Ovary (tissue), 9 donors: Measurements from ENCODE around the gene CHERP. TPM values are rescaled to one million over a fixed set of nuclear protein-coding genes. Genes with fewer than 3 reads are reported as not detected.

ENCODE experiments used
- DNase-seq, 5 donors: peaks; one replicate each; pipeline ENCODE4 v3.0.0-alpha.2; 2019 to 2020
- H3K27ac ChIP-seq, 2 donors: fragments of 200-600 bp; one replicate each; pipeline versions ENCODE4 v1.5.1 to v1.8.0; 2019 to 2022
- H3K27me3 ChIP-seq: fragments of 200-600 bp; one replicate; pipeline ENCODE4 v1.8.0; 2022
- H3K36me3 ChIP-seq: fragments of 200-600 bp; sonication (generic); one replicate; pipeline ENCODE4 v1.5.1; 2019
- H3K4me1 ChIP-seq: one replicate; pipeline ENCODE4 v1.8.1; 2013; ENCODE audit warnings: mild to moderate bottlenecking, moderate library complexity; ENCODE audit not compliant: insufficient read depth
- H3K4me3 ChIP-seq: fragments of 200-600 bp; sonication (generic); one replicate; pipeline ENCODE4 v1.5.1; 2017
- H3K9me3 ChIP-seq, 2 donors: fragments of 200-600 bp in 1 of 2; sonication (generic) in 1 of 2; one replicate each; pipeline versions ENCODE4 v1.5.1 to v1.8.1; 2013 to 2019; ENCODE audit warnings: mild to moderate bottlenecking in 1 of 2, moderate library complexity in 1 of 2
- EP300 ChIP-seq: sonication (generic); formaldehyde crosslinking; IDR thresholded peaks from one replicate; pipeline ENCODE4 v1.6.1; 2017; ENCODE audit warnings: antibody characterized with exemption
- POLR2A ChIP-seq: fragments of 450-650 bp; IDR thresholded peaks from one replicate; pipeline ENCODE4 v1.6.1; 2017; ENCODE audit warnings: antibody characterized with exemption, mild to moderate bottlenecking, moderate library complexity
- WGBS, 3 donors: extraction: QIAGEN DNeasy Blood & Tissue Kit in 1 of 3; methylation state at CpG; one replicate each; pipeline versions ENCODE4 v1.1.5 to v1.1.7; 2013 to 2017; 5-methylcytosine and 5-hydroxymethylcytosine counted together
- intact Hi-C, 4 donors: fragments of 100-400 bp; cut with DNase I; formaldehyde crosslinking; loops; one replicate each; pipeline versions ENCODE4 v1.11.0 to v1.15.1; 2022 to 2023
- polyA plus RNA-seq, 2 donors: library from polyadenylated mRNA; stranded (reverse); fragments of 200-250 nt in 1 of 2; fragments of 350-450 nt in 1 of 2; fragmentation: Illumina TruSeq in 1 of 2; extraction: RNeasy Lipid Tissue Mini Kit (QIAGEN cat#74804) in 1 of 2; gene quantifications; one replicate each; pipeline ENCODE4 v1.2.3, GENCODE V29; 2013 to 2014
- total RNA-seq, 7 donors: library from RNA; depleted of rRNA in 2 of 7; stranded (reverse); fragments of >200 nt in 2 of 7; fragmentation: NEBNext Ultra II Directional in 3 of 7; extraction: Animal tissue kit (Norgen Biotek cat#: 25700) in 3 of 7; gene quantifications; one replicate each; pipeline versions ENCODE4 v1.1.0 to v1.2.4, GENCODE V29; 2016 to 2023
- TF ChIP-seq, protein P1 (sequence below), 3 donors: fragments of 450-650 bp in 2 of 3; fragments of 200-600 bp in 1 of 3; IDR thresholded peaks; one replicate each; pipeline versions ENCODE4 v1.5.1 to v1.8.0; 2016 to 2022; ENCODE audit warnings: antibody characterized with exemption in 3 of 3, mild to moderate bottlenecking in 1 of 3
- donor health status: DM: no; HTN: no; CAD: no; lungs with moderate emphysema.
- donor health status: DM: no; HTN: no; CAD: no.
- donor health status: Bipolar disorder and iron deficiency.
- donor health status: DM: yes; HTN: yes; CAD: no.
- donor health status: DM: no; HTN: no; CAD: no.
- donor health status: DM: yes; HTN: yes; CAD: no.

CHERP gene
- total and polyA plus RNA-seq, 9 donors: 5.9 to 52.6 (median 39.7) TPM

DNA sequence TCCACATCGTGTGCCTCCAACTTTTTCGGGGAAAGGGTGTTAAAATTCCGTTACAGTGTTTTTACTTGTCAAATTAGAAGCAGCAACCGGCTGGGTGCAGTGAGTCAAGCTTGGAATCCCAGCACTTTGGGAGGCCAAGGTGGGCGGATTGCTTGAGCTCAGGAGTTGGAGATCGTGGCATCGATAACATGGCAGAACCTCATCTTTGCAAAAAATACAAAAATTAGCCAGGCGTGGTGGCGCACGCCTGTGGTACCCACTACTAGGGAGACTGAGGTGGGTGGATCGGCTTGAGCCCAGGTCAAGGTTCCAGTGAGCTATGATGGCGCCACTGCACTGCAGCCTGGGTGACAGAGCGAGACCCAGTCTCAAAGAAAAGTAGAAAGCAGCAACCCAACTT lies 31.1 kb upstream of the CHERP start:
- peaks cover 15% of the 10 kb centered on the region for H3K4me1 ChIP-seq

DNA sequence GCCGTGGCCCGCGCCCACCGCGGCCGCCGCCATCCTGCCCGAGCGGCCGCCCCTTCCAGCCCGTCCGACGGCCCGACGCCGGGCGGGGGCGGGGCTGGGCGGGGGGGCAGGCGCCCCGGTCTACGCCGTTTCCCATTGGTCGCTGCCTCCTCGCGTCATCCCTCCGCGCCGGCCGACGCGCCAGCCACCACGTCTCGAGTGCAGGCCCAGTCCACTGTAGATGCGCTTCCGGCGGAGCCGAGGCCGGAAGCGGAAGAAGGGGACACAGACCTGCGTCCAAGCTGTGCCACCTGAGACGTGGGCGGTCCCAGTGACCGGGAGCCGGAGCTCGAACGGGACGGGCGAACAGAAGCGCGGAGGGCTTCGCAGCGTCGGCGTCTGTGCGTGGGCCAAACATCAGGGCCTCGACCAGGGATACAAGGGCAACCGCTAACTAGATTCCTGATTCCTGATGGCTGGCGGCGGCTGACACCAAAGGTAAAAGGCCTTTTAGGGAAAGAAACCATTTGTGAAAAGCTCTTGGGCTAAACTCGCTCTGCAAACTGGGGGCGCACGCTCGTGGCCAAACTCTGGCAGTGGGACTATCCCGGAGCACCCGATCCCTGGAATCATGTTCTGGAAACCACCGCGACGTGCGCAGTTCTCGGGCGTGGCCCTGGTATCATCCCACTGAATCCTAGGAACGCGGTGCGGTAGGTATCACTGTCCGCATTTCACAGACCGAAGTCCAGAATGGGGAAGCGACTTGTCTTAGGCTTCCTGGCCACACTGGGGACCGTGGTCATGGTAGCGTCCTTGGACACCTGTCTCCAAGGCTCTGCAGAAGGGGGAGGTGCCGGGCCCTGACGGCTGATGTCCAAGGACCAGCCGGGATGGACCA lies 30.3 kb upstream of the CHERP start, which contains the start of gene SLC35E1:
SLC35E1 (minus strand) TSS at position 84 of the 880 bp plus-strand sequence; CDS start at position 33, 51 bp downstream.
- 0 to 1% (median 1%) methylated on average over 66 to 83 of the region's 83 CpGs for WGBS, 3 donors
- DNase-seq: peak; percentile 93 to 96 (median 94)
- H3K27me3 ChIP-seq: no peaks in the 10 kb centered on the region
- H3K27ac ChIP-seq: peak within 1 kb of the TSS; percentile 39 to 52
- peak; percentile 85 for TF ChIP-seq POLR2A
- TF ChIP-seq, protein P1, sequence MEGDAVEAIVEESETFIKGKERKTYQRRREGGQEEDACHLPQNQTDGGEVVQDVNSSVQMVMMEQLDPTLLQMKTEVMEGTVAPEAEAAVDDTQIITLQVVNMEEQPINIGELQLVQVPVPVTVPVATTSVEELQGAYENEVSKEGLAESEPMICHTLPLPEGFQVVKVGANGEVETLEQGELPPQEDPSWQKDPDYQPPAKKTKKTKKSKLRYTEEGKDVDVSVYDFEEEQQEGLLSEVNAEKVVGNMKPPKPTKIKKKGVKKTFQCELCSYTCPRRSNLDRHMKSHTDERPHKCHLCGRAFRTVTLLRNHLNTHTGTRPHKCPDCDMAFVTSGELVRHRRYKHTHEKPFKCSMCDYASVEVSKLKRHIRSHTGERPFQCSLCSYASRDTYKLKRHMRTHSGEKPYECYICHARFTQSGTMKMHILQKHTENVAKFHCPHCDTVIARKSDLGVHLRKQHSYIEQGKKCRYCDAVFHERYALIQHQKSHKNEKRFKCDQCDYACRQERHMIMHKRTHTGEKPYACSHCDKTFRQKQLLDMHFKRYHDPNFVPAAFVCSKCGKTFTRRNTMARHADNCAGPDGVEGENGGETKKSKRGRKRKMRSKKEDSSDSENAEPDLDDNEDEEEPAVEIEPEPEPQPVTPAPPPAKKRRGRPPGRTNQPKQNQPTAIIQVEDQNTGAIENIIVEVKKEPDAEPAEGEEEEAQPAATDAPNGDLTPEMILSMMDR (IDR thresholded peaks at IDR 0.05): no peak
- no peak for TF ChIP-seq EP300
- H3K9me3 ChIP-seq: no peaks in the 10 kb centered on the region
- H3K36me3 ChIP-seq: no peaks in the 10 kb centered on the region
- peak within 1 kb of the TSS; percentile 79 for H3K4me3 ChIP-seq
- intact Hi-C loops: loop anchor here in 1 of 4 donors (5.0 kb wide), 1 partner anchor 55 kb away; the partner anchor contains the start of gene MED26
- H3K4me1 ChIP-seq: peaks cover 15% of the 10 kb centered on the region

More for the DNA sequence above, 31.1 kb upstream of the CHERP start:
- TF ChIP-seq, protein P1 (IDR thresholded peaks at IDR 0.05): no peak
- TF ChIP-seq EP300 (no peak), POLR2A (no peak)
- WGBS, 3 donors: 54 to 62% (median 55%) methylated on average over 13 of the region's 13 CpGs
- H3K4me3 ChIP-seq: peak overlapping the region; percentile 79
- no peak for DNase-seq
- intact Hi-C loops: loop anchor here in 1 of 4 donors (5.0 kb wide), 1 partner anchor 54 kb away; the partner anchor contains the start of gene MED26
- H3K27me3 ChIP-seq: no peaks in the 10 kb centered on the region
- peak overlapping the region in 1 of 2 donors; percentile 24 for H3K27ac ChIP-seq
- H3K36me3 ChIP-seq: no peaks in the 10 kb centered on the region
- no peaks in the 10 kb centered on the region for H3K9me3 ChIP-seq

DNA sequence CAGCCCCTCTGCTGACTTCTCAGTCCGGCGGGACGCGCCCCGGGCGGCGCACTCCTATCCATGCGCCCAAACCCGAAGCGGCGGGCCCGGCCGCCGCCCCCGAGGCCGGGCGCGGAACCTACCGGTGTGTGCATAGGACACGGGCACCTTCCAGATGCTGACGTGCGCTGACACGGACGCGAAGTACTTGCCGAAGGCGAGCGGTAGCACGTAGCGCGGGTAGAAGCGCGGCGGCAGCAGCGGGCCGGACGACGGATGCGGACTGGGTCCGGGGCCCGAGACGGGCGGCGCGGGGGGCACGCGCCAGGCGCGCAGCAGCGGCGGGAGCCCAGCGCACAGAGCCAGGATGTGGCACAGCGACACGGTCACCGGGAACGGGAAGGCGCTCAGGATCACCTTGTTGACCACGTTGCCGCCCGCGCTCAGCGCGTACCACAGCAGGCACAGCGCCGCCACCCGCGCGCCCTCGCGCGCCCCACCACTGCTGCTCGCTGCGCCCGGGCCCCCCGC lies 29.6 kb upstream of the CHERP start:
- peak in 2 of 5 donors; percentile 36 to 55 for DNase-seq
- WGBS, 3 donors: 0 to 1% (median 1%) methylated on average over 53 to 75 of the region's 75 CpGs
- intact Hi-C loops: loop anchor here in 1 of 4 donors (5.0 kb wide), 1 partner anchor 55 kb away; the partner anchor contains the start of gene MED26
- Histone ChIP-seq H3K36me3 (no peaks in the 10 kb centered on the region), H3K27ac (peak overlapping the region; percentile 39 to 52), H3K9me3 (no peaks in the 10 kb centered on the region), H3K4me3 (peak overlapping the region; percentile 79), H3K27me3 (no peaks in the 10 kb centered on the region), H3K4me1 (peaks cover 15% of the 10 kb centered on the region)
- TF ChIP-seq EP300 (no peak), POLR2A (no peak)
- TF ChIP-seq, protein P1 (IDR thresholded peaks at IDR 0.05): no peak

DNA sequence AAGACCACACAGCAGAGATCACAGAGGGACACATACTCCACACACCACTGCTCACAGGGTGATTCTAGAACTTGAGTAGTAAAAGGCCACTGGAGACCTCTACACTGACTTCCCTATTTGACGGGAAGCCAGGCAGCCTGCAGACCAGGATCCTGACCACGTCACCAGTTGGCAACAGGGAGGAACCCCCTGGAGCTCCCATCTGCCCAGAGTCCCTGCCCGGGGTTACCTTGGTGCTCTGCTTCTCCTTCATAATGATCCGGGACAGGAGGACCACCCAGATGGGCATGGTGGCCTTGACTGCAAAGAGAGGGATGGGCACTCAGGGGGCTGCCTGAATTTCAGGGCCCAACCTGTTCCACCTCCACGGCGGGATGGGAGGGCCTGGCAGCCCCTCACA lies 29.0 kb upstream of the CHERP start:
- intact Hi-C loops: loop anchor here in 1 of 4 donors (5.0 kb wide), 1 partner anchor 56 kb away; the partner anchor contains the start of gene MED26
- peaks cover 15% of the 10 kb centered on the region for H3K4me1 ChIP-seq
- 7 to 22% (median 8%) methylated on average over 6 of the region's 6 CpGs for WGBS, 3 donors
- H3K36me3 ChIP-seq: no peaks in the 10 kb centered on the region
- H3K27me3 ChIP-seq: no peaks in the 10 kb centered on the region
- H3K9me3 ChIP-seq: no peaks in the 10 kb centered on the region
- DNase-seq: no peak
- peak overlapping the region; percentile 79 for H3K4me3 ChIP-seq
- TF ChIP-seq POLR2A (no peak), EP300 (no peak)
- TF ChIP-seq, protein P1 (IDR thresholded peaks at IDR 0.05): no peak
- peak overlapping the region; percentile 39 to 52 for H3K27ac ChIP-seq
